Measurements from ENCODE around the gene LRRK1. TPM values are rescaled to one million over a fixed set of nuclear protein-coding genes. Genes with fewer than 3 reads are reported as not detected.

LRRK1 gene
- polyA plus RNA-seq, 1 donor (not counting 4 experiments of a cell fraction or from before 2014, with no cell fraction given), result 6.2 TPM

DNA sequence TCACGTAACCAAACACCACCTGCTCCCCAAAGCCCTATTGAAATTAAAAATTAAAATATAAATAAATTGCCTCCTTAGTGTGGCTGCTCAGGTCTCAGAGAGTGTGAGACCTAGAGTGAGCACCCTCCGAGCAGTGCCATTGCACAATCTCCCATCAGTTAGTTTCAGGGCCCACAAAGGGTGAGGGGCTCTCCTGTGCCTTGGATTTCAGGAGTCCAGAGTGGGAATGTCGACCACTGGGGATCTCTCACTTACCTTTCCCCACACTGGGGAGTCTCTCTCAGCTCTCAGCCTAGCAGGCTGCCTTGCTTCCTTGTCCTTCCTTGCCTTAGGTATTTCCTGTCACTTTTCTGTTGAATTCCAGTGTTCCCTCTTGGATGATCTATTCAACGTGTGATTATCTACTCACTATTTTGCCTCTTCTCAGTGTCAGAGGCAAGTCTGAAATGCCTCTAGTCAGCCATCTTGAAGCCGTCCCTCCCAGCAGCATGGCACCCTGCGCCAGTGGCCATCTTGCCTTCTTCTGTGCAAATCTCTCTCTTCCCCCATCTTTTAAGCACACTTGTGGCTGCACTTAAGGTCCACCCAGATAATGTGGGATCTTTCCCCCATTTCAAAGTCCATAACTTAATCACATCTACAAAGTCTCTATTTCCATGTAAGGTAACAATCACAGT lies 119.3 kb downstream of the LRRK1 start:
- H3K9me1 ChIP-seq (ENCODE audit: control insufficient read depth, extremely low read depth, insufficient read depth, low read length), result no peaks in the 10 kb centered on the region
- no peaks in the 10 kb centered on the region for H3K9me3 ChIP-seq (ENCODE audit: control insufficient read depth, low read depth, low read length)
- no peak overlapping the region for H3K27ac ChIP-seq (ENCODE audit: control insufficient read depth, insufficient read depth, low read length)
- no peak for TF ChIP-seq EZH2 (IDR thresholded peaks at IDR 0.05; ENCODE audit: low read length)
- TF ChIP-seq, protein P1, sequence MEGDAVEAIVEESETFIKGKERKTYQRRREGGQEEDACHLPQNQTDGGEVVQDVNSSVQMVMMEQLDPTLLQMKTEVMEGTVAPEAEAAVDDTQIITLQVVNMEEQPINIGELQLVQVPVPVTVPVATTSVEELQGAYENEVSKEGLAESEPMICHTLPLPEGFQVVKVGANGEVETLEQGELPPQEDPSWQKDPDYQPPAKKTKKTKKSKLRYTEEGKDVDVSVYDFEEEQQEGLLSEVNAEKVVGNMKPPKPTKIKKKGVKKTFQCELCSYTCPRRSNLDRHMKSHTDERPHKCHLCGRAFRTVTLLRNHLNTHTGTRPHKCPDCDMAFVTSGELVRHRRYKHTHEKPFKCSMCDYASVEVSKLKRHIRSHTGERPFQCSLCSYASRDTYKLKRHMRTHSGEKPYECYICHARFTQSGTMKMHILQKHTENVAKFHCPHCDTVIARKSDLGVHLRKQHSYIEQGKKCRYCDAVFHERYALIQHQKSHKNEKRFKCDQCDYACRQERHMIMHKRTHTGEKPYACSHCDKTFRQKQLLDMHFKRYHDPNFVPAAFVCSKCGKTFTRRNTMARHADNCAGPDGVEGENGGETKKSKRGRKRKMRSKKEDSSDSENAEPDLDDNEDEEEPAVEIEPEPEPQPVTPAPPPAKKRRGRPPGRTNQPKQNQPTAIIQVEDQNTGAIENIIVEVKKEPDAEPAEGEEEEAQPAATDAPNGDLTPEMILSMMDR (optimal IDR thresholded peaks at IDR 0.05 in 1 of 3, IDR thresholded peaks at IDR 0.05 in 1 of 3, conservative IDR thresholded peaks at IDR 0.05 in 1 of 3; ENCODE audit: extremely low read depth in 1 of 3, insufficient read depth in 2 of 3, low read length in 3 of 3), result no peak
- dilution Hi-C loops (cut with MboI; ENCODE audit: extremely low pct_ligation_motif_present, low sequenced_read_pairs), result no loop called here
- no peaks in the 10 kb centered on the region for H3K27me3 ChIP-seq (ENCODE audit: control insufficient read depth, extremely low read depth, insufficient read depth, low read length)
- H3K4me3 ChIP-seq (ENCODE audit: control insufficient read depth in 2 of 3, extremely low read depth in 1 of 3, insufficient read depth in 2 of 3, low read depth in 1 of 3, low read length in 3 of 3), result no peak overlapping the region
- no peak for FAIRE-seq
- no peaks in the 10 kb centered on the region for H3K79me2 ChIP-seq (ENCODE audit: control insufficient read depth, insufficient read depth, low read length)
- no peak for DNase-seq (ENCODE audit: low read depth, low spot score)
- H2AFZ ChIP-seq (ENCODE audit: control insufficient read depth, low read length), result no peak overlapping the region
- H3K9ac ChIP-seq (ENCODE audit: control insufficient read depth, extremely low read depth, insufficient read depth, low read length), result no peak overlapping the region
- H3K36me3 ChIP-seq (ENCODE audit: control insufficient read depth in 2 of 2, extremely low read depth in 1 of 2, insufficient read depth in 2 of 2, low read length in 2 of 2), result peaks cover 0 to 5% of the 10 kb centered on the region in 2 experiments
- no peaks in the 10 kb centered on the region for H4K20me1 ChIP-seq (ENCODE audit: control insufficient read depth, extremely low read depth, insufficient read depth, low read length)
- peaks cover 6% of the 10 kb centered on the region for H3K4me1 ChIP-seq (ENCODE audit: control insufficient read depth, extremely low read depth, insufficient read depth, low read length)
- no peak overlapping the region for H3K4me2 ChIP-seq (ENCODE audit: control insufficient read depth, extremely low read depth, insufficient read depth, low read depth, low read length)

DNA sequence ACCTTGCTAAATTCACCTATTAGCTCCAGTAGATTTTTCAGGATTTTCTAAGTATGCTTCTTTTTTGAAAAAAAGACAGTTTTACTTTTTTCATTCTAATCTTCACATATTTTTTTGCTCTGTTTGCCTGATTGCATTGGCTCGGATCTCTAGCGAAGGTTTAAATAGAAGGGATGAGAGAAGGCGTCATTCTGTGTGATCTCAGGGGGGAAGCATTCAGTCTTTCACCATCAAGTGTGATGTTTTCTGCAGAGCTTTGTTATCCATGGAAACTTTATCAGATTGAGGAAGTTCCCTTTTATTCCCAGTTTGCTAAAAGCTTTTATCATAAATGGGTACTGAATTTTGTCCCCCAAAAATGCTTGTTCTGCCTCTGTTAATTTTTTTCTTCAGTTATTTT lies 120.3 kb downstream of the LRRK1 start:
- FAIRE-seq, result no peak
- H2AFZ ChIP-seq (ENCODE audit: control insufficient read depth, low read length), result no peak overlapping the region
- no peaks in the 10 kb centered on the region for H3K79me2 ChIP-seq (ENCODE audit: control insufficient read depth, insufficient read depth, low read length)
- peaks cover 0 to 5% of the 10 kb centered on the region in 2 experiments for H3K36me3 ChIP-seq (ENCODE audit: control insufficient read depth in 2 of 2, extremely low read depth in 1 of 2, insufficient read depth in 2 of 2, low read length in 2 of 2)
- no peak overlapping the region for H3K4me2 ChIP-seq (ENCODE audit: control insufficient read depth, extremely low read depth, insufficient read depth, low read depth, low read length)
- no peak for TF ChIP-seq EZH2 (IDR thresholded peaks at IDR 0.05; ENCODE audit: low read length)
- TF ChIP-seq, protein P1 (optimal IDR thresholded peaks at IDR 0.05 in 1 of 3, IDR thresholded peaks at IDR 0.05 in 1 of 3, conservative IDR thresholded peaks at IDR 0.05 in 1 of 3; ENCODE audit: extremely low read depth in 1 of 3, insufficient read depth in 2 of 3, low read length in 3 of 3), result no peak
- no peaks in the 10 kb centered on the region for H3K9me1 ChIP-seq (ENCODE audit: control insufficient read depth, extremely low read depth, insufficient read depth, low read length)
- H4K20me1 ChIP-seq (ENCODE audit: control insufficient read depth, extremely low read depth, insufficient read depth, low read length), result no peaks in the 10 kb centered on the region
- no peaks in the 10 kb centered on the region for H3K4me1 ChIP-seq (ENCODE audit: control insufficient read depth, extremely low read depth, insufficient read depth, low read length)
- H3K9ac ChIP-seq (ENCODE audit: control insufficient read depth, extremely low read depth, insufficient read depth, low read length), result no peak overlapping the region
- no peak for DNase-seq (ENCODE audit: low read depth, low spot score)
- dilution Hi-C loops (cut with MboI; ENCODE audit: extremely low pct_ligation_motif_present, low sequenced_read_pairs), result no loop called here
- H3K27me3 ChIP-seq (ENCODE audit: control insufficient read depth, extremely low read depth, insufficient read depth, low read length), result no peaks in the 10 kb centered on the region
- no peaks in the 10 kb centered on the region for H3K9me3 ChIP-seq (ENCODE audit: control insufficient read depth, low read depth, low read length)
- H3K4me3 ChIP-seq (ENCODE audit: control insufficient read depth in 2 of 3, extremely low read depth in 1 of 3, insufficient read depth in 2 of 3, low read depth in 1 of 3, low read length in 3 of 3), result no peak overlapping the region
- no peak overlapping the region for H3K27ac ChIP-seq (ENCODE audit: control insufficient read depth, insufficient read depth, low read length)
